VCaP (cell line): Measurements from ENCODE around the gene BBLN.
"Not testable (repeated sequence)": the region's sequence is repeated elsewhere in the genome, so short reads cannot be mapped to it uniquely, and the experiment has no call there.

Source experiments
- H3K27ac ChIP-seq: fragments of 450-650 bp; 2 replicates; pipeline ENCODE4 v1.5.1; 2017
- CTCF ChIP-seq: fragments of 450-650 bp; conservative IDR thresholded peaks from 2 replicates; pipeline ENCODE4 v1.5.1; 2017; ENCODE audit warnings: mild to moderate bottlenecking, moderate library complexity

Gene BBLN

GRCh38 chr9:128178806-128179431, 18.9 kb downstream of the BBLN start:
- TF ChIP-seq CTCF, result no peak
- no peak overlapping the region for H3K27ac ChIP-seq

GRCh38 chr9:128180001-128180400, 19.9 kb downstream of the BBLN start:
- no peak for TF ChIP-seq CTCF
- H3K27ac ChIP-seq, result no peak overlapping the region

GRCh38 chr9:128180447-128180846, 20.4 kb downstream of the BBLN start:
- H3K27ac ChIP-seq, result no peak overlapping the region
- TF ChIP-seq CTCF, result no peak

GRCh38 chr9:128181480-128181879, 21.4 kb downstream of the BBLN start:
- peak; percentile 71 for TF ChIP-seq CTCF
- H3K27ac ChIP-seq, result not testable (repeated sequence)

GRCh38 chr9:128182893-128183588, 23.0 kb downstream of the BBLN start:
- no peak for TF ChIP-seq CTCF
- no peak overlapping the region for H3K27ac ChIP-seq

GRCh38 chr9:128185979-128186965, 26.2 kb downstream of the BBLN start:
- TF ChIP-seq CTCF, result no peak

GRCh38 chr9:128187361-128187760, 27.3 kb downstream of the BBLN start:
- TF ChIP-seq CTCF, result no peak
- H3K27ac ChIP-seq, result no peak overlapping the region

More at GRCh38 chr9:128185979-128186965, 26.2 kb downstream of the BBLN start:
- no peak overlapping the region for H3K27ac ChIP-seq
